Ovary (tissue), 9 donors: ENCODE measurements around the gene CEP83. TPM values are rescaled to one million over a fixed set of nuclear protein-coding genes. Genes with fewer than 3 reads are reported as not detected.

Experiments
- DNase-seq, 5 donors: peaks; one replicate each; pipeline ENCODE4 v3.0.0-alpha.2; 2019 to 2020
- H3K27ac ChIP-seq, 2 donors: fragments of 200-600 bp; one replicate each; pipeline versions ENCODE4 v1.5.1 to v1.8.0; 2019 to 2022
- H3K27me3 ChIP-seq: fragments of 200-600 bp; one replicate; pipeline ENCODE4 v1.8.0; 2022
- H3K36me3 ChIP-seq: fragments of 200-600 bp; sonication (generic); one replicate; pipeline ENCODE4 v1.5.1; 2019
- H3K4me1 ChIP-seq: one replicate; pipeline ENCODE4 v1.8.1; 2013; ENCODE audit warnings: mild to moderate bottlenecking, moderate library complexity; ENCODE audit not compliant: insufficient read depth
- H3K4me3 ChIP-seq: fragments of 200-600 bp; sonication (generic); one replicate; pipeline ENCODE4 v1.5.1; 2017
- H3K9me3 ChIP-seq, 2 donors: fragments of 200-600 bp in 1 of 2; sonication (generic) in 1 of 2; one replicate each; pipeline versions ENCODE4 v1.5.1 to v1.8.1; 2013 to 2019; ENCODE audit warnings: mild to moderate bottlenecking in 1 of 2, moderate library complexity in 1 of 2
- CTCF ChIP-seq, 3 donors: fragments of 450-650 bp in 2 of 3; fragments of 200-600 bp in 1 of 3; IDR thresholded peaks; one replicate each; pipeline versions ENCODE4 v1.5.1 to v1.8.0; 2016 to 2022; ENCODE audit warnings: antibody characterized with exemption in 3 of 3, mild to moderate bottlenecking in 1 of 3
- EP300 ChIP-seq: sonication (generic); formaldehyde crosslinking; IDR thresholded peaks from one replicate; pipeline ENCODE4 v1.6.1; 2017; ENCODE audit warnings: antibody characterized with exemption
- POLR2A ChIP-seq: fragments of 450-650 bp; IDR thresholded peaks from one replicate; pipeline ENCODE4 v1.6.1; 2017; ENCODE audit warnings: antibody characterized with exemption, mild to moderate bottlenecking, moderate library complexity
- WGBS, 3 donors: extraction: QIAGEN DNeasy Blood & Tissue Kit in 1 of 3; methylation state at CpG; one replicate each; pipeline versions ENCODE4 v1.1.5 to v1.1.7; 2013 to 2017; 5-methylcytosine and 5-hydroxymethylcytosine counted together
- intact Hi-C, 4 donors: fragments of 100-400 bp; cut with DNase I; formaldehyde crosslinking; loops; one replicate each; pipeline versions ENCODE4 v1.11.0 to v1.15.1; 2022 to 2023
- polyA plus RNA-seq, 2 donors: library from polyadenylated mRNA; stranded (reverse); fragments of 200-250 nt in 1 of 2; fragments of 350-450 nt in 1 of 2; fragmentation: Illumina TruSeq in 1 of 2; extraction: RNeasy Lipid Tissue Mini Kit (QIAGEN cat#74804) in 1 of 2; gene quantifications; one replicate each; pipeline ENCODE4 v1.2.3, GENCODE V29; 2013 to 2014
- total RNA-seq, 7 donors: library from RNA; depleted of rRNA in 2 of 7; stranded (reverse); fragments of >200 nt in 2 of 7; fragmentation: NEBNext Ultra II Directional in 3 of 7; extraction: Animal tissue kit (Norgen Biotek cat#: 25700) in 3 of 7; gene quantifications; one replicate each; pipeline versions ENCODE4 v1.1.0 to v1.2.4, GENCODE V29; 2016 to 2023
- donor health status: DM: no; HTN: no; CAD: no; lungs with moderate emphysema.
- donor health status: DM: no; HTN: no; CAD: no.
- donor health status: Bipolar disorder and iron deficiency.
- donor health status: DM: yes; HTN: yes; CAD: no.
- donor health status: DM: no; HTN: no; CAD: no.
- donor health status: DM: yes; HTN: yes; CAD: no.

Gene CEP83
- total and polyA plus RNA-seq, 9 donors, result 5.5 to 47.6 (median 17.3) TPM

- no peak for TF ChIP-seq CTCF (IDR thresholded peaks at IDR 0.05)
- TF ChIP-seq POLR2A, result no peak
- no peak for TF ChIP-seq EP300
- DNase-seq, result no peak
- WGBS, 3 donors, result 85 to 92% (median 89%) methylated on average over 2 of the region's 2 CpGs
- Histone ChIP-seq H3K27me3 (no peaks in the 10 kb centered on the region), H3K27ac (no peak overlapping the region), H3K9me3 (no peaks in the 10 kb centered on the region), H3K36me3 (no peaks in the 10 kb centered on the region), H3K4me1 (peaks cover 1% of the 10 kb centered on the region), H3K4me3 (no peak overlapping the region)
- intact Hi-C loops, result no loop called here
Observed at GRCh38 chr12:94491489-94491888, 31.8 kb upstream of the CEP83 start.

GRCh38 chr12:94488463-94488862 is 28.8 kb upstream of the CEP83 start:
- DNase-seq, result no peak
- no peaks in the 10 kb centered on the region for H3K36me3 ChIP-seq
- H3K27ac ChIP-seq, result no peak overlapping the region
- 25 to 45% (median 41%) methylated on average over 2 of the region's 2 CpGs for WGBS, 3 donors
- no peak overlapping the region for H3K4me3 ChIP-seq
- H3K9me3 ChIP-seq, result no peaks in the 10 kb centered on the region
- H3K27me3 ChIP-seq, result no peaks in the 10 kb centered on the region
- intact Hi-C loops, result no loop called here
- TF ChIP-seq EP300 (no peak), CTCF (IDR thresholded peaks at IDR 0.05) (no peak), POLR2A (no peak)
- H3K4me1 ChIP-seq, result peaks cover 1% of the 10 kb centered on the region

- Histone ChIP-seq H3K4me3 (no peak overlapping the region), H3K27ac (no peak overlapping the region), H3K9me3 (no peaks in the 10 kb centered on the region), H3K4me1 (no peaks in the 10 kb centered on the region), H3K36me3 (no peaks in the 10 kb centered on the region), H3K27me3 (no peaks in the 10 kb centered on the region)
- DNase-seq, result no peak
- TF ChIP-seq EP300 (no peak), POLR2A (no peak), CTCF (IDR thresholded peaks at IDR 0.05) (no peak)
- intact Hi-C loops, result no loop called here
- 3 to 7% (median 5%) methylated on average over 1 of the region's 1 CpG for whole genome bisulfite sequencing, 3 donors
Observed at GRCh38 chr12:94481734-94482133, 22.1 kb upstream of the CEP83 start.

GRCh38 chr12:94469522-94469921 is 9.9 kb upstream of the CEP83 start:
- DNase-seq, result no peak
- intact Hi-C loops, result no loop called here
- TF ChIP-seq CTCF (IDR thresholded peaks at IDR 0.05), result no peak
- no peak for TF ChIP-seq EP300
- no peak for TF ChIP-seq POLR2A
- Histone ChIP-seq H3K36me3 (no peaks in the 10 kb centered on the region), H3K9me3 (no peaks in the 10 kb centered on the region), H3K4me1 (no peaks in the 10 kb centered on the region), H3K27me3 (no peaks in the 10 kb centered on the region), H3K4me3 (no peak overlapping the region), H3K27ac (no peak overlapping the region)
- WGBS, 3 donors, result 93 to 94% (median 93%) methylated on average over 8 of the region's 8 CpGs

GRCh38 chr12:94460616-94460959 is 921 bp upstream of the CEP83 start:
- Histone ChIP-seq H3K27me3 (no peaks in the 10 kb centered on the region), H3K36me3 (no peaks in the 10 kb centered on the region), H3K27ac (peak overlapping the region; percentile 84 to 90), H3K4me1 (peaks cover 2% of the 10 kb centered on the region), H3K9me3 (no peaks in the 10 kb centered on the region), H3K4me3 (peak overlapping the region; percentile 82)
- 4 to 9% (median 5%) methylated on average over 6 of the region's 6 CpGs for WGBS, 3 donors
- intact Hi-C loops, result no loop called here
- TF ChIP-seq CTCF (IDR thresholded peaks at IDR 0.05), result no peak
- no peak for TF ChIP-seq EP300
- no peak for TF ChIP-seq POLR2A
- no peak for DNase-seq
